Stimulated activated CD8-positive, alpha-beta memory T cell treated with anti-CD3 and anti-CD28 coated beads, Interleukin-12 subunit alpha, Interleukin-12 subunit beta, amount 100 ng/mL, for 1 hour (primary cell): ENCODE results near the gene UBA52.
"Not testable (repeated sequence)": the region's sequence is repeated elsewhere in the genome, so short reads cannot be mapped to it uniquely, and the experiment has no call there.

ENCODE experiments used
- DNase-seq: peaks from one replicate; pipeline ENCODE4 v3.0.0-alpha.2; 2020; ENCODE audit warnings: low read depth

UBA52 gene

DNA sequence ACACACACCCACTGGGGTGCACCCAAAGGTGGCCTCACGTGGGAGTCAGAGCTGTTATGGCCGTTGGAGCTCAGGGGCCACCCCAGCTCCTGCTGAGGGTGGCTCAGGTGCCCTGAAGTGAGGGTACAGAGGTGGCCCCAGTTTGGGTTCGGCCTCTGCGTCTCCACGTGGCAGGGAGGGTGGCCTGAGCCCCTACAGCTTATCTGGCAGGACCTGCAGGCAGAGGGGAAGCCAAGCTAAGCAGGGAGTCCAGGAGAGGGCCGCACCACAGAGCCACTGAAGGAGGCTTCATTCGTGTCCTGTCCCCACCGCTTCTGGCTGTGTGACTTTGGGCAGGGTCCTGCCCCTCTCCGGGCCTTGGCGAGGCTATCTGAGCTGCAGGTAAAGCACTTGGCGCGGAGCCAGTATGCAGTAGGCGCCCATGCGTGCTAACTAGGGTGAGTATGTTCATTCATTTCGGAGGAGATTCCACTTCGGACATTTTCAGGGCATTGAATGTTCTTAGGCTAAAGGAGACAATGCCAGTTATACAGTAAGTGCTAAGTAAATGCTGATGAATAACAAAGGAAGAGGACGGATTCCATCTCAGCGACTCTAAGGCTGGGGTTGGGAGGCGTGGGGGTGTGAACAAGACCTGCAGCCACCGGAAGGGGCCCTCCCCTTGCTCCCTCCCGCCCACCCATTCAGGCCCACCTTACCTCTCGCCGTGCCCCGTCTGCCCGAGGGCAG, 21.9 kb downstream of the UBA52 start:
- DNase-seq, result no peak

DNA sequence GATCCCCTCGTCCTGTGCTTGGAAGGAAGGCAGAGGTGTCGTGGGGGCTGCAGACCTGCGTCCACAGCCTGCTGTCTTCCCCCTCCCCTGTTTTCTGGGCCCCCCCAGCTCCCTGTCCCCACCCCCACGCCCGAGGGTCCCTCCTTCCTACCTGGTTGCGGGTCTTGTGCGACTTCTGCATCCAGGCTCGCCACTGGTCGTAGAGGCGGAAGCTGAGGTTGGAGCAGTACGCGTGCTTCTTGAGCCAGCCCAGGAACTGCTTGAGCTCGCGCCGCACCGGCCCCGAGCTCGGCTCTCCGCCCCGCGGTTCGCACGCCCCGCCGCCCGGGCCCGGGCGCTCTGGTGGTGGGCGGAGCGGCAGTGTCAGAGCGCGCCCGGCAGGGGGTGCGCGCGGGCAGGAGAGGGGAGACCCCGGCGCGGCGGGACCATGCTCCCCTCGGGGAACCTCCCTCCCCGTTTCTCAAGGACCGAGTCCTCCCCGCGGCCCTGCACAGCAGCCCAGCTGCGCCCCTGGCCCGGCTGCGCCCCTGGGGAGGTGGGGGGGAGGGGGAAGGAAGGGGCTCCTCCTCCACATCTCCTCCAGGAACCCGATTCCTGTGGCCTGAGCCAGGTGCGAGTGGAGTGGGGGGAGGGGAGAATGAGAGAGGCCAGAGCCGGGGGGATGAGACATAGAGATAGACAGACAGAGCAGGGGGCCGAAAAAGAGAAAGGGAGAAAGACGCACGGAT, 22.6 kb downstream of the UBA52 start:
- DNase-seq, result peak; percentile 66

DNA sequence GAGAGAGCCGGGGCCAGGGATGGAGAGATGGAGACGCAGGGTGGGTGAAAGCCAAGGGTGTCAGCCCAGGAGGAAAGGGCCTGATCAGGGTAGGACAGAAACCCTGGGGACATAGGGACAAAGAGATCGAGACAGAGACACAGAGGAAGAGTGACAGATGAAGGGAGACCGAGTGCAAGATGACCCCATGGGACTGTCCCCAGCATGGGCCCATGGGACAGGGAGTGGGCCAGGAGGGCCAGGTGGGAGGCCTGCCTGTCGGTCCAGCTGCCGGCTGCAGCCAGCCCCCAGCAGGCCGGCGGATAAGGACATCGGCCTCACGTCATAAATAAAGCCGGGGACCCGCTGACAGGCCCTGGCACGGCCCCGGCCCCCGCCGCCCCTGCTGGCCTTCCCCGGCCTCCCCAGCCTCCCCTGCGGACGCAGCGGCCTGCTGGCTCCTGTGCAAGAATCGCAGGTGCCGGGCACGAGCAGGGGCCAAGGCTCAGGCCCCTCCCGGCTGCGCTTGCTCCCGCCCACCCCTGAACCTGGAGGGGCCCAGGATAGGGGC, 23.2 kb downstream of the UBA52 start:
- DNase-seq, result no peak

DNA sequence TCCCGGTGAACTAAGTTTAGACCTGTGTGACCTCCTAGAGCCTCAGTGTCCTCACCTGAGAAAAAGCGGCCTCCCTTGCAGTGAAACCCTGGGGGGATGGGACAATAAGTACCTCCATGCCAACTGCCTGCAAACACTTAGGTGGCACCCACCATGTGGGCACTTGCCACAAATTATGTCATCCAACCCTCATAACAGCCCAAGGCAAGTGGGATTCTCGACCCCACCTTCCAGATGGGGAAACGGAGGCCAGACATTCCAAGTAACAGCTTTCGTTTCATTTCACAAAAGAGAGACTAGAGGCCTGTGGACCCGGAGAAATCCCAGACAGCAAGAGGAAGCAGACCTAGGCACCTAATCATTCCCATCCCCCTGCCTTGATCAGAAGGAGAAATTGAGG, 23.8 kb downstream of the UBA52 start:
- no peak for DNase-seq

DNA sequence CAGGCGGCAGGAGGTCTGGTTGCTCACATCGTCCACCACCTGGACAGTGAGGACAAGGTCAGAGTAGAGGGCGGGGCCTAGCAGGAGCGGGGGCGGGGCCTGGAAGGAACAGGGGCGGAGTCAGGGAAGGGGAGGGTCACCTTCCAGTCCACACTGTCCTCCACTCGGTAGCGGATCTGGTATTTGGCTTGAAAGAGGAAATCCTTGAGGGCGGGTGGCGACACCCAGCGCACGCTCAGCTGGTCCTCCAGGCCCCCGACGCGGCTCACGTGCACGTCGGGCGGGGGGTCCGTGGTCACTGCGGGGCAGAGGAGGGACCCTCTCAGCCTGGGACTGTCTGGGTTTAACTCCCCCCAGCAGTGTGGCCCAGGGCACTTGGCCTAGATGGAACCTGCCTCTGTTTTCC, 25.1 kb downstream of the UBA52 start:
- no peak for DNase-seq

DNA sequence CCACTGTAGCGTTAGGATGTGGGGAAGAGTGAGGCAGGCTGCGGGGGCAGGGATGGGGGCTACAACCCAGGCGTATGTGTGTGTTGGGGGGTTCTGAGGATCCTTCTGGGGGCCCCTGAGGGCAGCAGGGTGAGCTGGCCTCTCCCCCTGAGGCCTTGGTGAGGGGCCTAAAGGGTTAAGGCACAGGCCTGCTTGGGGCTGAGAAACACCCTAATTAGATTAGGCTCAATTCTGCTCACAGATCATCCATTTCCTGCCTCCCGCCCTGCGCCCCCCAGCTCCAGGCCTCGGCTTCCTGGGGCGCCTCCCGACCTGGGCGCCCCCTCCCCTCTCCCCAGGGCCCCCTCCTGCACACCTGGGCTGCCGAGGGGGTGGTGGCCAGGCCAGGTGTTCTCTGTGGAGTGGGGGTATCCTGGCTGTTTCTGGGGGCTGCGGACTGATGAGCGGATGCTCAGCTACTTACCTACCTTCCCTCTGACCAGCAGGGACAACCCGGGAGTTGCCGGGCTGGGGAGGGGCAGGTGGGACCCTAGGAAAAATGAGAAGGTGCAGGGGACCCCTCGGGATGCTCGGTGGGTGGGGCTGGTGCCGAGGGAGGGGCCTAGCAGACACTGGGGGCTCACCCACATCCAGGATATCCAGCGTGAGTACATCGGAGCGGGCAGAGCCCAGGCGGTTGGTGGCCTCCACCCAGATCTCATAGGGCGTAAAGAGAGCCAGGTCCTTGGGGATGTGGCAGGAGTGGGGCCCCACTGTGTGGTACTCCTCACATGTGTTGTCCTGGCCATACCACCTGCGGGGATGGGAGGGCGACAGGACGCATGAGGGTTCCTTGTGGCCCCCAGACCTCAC, 26.4 kb downstream of the UBA52 start:
- no peak for DNase-seq

DNA sequence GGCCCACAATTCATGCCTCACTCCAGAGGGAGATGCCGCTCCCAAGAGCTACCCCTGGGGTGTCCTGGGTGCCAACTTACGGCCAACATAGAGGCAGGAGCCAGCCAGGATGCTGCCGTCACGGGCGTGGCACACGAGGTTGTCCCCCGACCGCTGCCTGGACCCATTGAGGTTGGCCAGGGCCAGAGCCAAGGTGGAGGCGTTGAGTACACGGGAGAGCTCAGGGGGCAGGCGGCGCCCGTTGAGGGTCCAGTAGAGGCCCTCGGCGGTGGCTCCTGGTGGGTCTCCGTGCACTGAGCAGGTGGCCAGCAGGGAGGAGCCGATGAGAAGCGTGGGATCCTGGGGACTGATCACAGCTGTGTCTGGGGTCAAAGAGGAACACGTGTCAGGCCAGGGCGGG, 27.8 kb downstream of the UBA52 start:
- no peak for DNase-seq

DNA sequence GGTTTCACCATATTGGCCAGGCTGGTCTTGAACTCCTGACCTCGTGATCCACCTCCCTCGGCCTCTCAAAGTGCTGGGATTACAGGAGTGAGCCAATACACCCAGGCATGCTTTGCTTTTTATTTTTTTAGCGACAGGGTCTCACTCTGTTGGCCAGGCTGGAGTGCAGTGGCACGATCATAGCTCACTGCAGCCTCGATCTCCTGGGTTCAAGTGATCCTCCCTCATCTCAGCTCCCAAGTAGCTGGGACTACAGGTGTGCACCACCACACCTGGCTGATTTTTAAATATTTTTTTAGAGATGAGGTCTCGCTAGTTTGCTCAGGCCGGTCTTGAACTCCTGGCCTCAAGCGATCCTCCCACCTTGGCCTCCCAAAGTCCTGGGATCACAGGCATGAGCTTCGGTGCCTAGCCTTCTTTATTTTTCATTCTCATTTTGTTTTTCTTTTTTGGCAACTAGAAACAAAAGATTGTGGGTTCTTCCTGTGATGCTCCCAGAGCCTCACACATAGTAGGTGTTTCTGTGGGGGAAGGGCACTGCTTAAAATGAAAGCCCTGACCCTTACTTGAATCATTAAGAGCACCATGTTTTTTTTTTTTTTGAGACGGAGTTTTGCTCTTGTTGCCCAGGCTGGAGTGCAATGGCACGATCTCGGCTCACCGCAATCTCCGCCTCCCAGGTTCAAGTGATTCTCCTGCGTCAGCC, 29.2 kb downstream of the UBA52 start:
- DNase-seq, result not testable (repeated sequence)

DNA sequence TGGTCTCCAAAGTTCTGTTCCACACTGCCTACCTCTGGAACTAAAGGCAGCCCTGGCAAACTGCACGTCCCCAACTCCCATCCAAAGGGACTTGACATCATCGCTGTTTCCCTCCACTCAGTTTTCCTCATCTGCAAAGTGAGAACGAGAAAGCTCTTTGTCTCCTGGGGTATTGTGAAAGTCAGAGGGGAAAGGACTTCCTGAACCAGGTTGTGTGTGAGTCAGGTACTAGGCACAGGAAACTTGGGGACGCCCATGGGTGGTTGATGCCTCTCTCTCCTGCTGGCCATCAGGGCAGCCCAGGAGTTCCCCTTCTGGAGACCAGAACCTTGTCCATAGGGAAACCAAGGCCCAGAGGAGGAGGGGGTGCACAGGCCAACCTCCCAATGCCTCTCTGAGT, 30.2 kb downstream of the UBA52 start:
- DNase-seq, result no peak

DNA sequence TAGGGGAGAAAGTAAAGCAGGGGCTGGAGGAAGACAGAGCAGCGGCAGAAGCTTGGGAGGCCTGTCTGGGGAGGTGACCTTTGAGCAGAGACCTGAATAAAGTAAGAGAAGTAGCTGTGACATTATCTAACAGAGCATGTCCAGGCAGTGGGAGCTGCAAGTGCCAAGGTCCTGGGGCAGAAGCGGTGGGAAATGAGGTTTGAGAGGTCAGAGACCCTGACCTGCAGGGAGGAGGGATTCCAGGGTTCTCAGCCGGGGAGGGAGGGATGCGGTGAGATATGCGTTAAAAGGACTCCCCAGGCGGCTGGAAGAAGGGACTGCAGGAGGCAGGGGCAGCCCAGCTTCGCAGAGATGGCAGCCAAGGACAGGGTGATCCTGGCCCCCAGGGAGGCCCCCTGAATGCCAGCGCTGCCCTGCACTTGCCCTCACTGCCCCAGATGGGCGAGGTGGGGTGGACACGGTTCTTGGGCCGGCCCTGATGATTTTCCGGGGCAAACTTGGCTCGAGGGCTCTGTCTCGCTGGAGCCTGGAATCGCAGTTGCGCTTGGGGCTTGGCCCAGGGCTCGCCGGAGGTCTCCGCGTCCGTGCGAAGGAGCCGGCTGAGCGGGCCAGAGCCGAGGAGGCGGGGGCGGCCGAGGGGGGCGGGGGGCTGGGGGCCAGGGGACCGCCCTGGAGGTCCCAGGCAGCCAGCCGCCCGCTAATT, 31.7 kb downstream of the UBA52 start:
- no peak for DNase-seq

DNA sequence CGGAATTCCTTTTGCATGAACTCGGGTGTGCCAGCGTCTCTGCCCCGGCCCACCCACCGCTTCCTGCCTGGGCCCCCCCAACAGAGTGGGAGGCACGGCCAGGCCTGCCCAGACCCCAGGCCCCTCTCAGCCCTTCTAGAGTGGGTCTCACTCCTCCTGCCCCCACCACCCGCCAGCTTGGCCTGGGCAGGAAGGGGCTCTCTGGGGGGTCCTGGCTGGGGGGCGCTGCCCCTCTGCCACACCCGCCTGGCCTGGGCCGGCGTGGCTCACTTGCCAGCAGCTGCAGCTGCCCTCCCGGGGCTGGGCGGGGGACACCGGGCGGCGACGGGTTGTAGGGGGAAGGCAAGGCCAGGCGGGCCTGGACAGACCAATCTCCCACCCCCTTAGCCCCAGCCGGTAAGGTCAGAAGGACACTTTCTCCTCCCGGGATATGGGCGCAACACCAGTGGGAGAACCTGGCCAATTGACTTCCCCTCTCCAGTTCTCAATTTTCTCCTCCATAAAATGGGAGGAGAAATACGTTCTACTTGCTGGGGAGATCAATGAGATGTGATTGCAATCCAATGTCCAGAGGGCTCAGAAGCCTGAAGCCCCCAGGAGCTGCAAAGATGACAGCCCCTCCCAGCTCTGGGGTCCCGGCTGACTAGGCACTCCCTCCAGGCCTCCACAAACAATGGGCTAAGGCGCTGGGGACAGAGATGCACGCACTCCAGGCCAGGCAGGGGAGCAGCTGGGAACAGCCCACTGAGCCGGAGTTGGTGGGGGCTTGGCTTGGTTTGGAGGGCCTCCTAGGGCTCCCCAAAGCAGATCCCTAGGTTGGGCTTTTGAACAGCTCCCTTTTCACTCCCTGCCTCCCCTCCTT, 32.5 kb downstream of the UBA52 start:
- DNase-seq, result no peak

DNA sequence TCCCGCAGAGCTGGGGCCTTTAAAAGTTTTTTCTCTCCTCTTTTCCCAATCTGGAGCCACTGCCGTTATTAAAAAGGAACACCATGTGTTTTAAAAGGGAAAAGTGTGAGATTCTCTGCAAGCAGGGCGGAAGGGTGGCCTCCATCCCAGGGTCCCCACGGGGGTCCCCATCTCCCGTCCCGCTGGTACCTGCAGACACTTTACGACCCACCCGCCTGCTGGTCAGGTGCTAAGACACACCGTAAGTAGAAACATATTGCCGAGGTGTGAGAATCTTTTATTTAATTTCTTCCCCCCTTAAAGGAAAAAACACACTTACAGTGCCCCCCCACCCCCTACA, 33.1 kb downstream of the UBA52 start:
- no peak for DNase-seq

DNA sequence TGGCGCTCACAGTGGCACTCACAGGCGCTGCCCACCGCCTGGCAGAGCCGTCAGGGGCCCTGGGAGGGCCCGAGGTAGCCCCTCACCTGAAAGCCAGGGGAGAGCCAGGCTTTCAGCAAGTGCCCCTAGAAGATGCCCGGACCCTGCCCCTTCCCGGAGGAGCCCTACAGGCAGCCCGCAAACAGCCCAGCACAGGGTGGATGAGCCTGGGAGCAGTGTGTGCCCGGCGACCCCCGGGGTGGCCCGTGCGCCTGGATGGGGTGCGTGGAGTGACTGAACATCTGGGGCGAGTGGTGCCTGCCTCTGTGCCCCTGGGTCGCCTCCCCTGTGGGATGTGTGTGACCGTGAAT, 33.5 kb downstream of the UBA52 start:
- DNase-seq, result no peak

DNA sequence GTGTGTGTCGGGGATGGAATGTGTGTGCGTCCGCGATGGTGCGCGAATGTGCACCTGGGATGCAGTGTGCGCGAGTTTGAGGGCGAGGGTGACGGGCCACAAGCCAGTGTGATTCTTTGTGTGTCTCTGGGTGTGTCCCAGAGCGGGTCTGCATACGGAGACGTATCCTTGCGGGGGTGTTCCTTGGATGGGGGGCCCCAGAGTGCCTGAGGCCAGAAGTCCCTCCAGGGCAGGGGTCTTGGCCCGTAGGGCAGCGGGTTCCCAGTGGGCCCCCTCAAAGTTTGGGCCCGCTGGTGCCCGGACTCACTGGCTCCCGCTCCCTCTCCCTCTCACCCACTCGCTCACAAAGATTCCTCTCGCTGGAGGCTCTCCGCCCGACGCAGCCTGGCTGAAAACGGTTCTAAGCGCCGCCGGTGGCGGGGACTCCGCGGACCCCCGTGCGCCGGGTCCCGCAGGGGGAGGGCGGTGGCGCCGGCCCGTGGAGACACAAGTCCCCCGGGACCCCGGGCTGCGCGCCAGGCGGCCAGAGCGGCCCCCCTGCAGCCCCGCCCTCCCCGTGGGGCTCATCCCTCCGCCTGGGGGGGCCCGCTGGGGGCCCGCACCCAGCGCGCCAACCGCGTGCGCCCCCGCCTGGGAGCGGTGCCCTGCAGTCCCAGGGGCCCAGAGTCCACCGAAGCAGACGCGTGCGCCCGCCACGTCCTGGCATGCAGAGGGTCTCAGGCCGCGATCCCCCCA, 34.1 kb downstream of the UBA52 start:
- no peak for DNase-seq

DNA sequence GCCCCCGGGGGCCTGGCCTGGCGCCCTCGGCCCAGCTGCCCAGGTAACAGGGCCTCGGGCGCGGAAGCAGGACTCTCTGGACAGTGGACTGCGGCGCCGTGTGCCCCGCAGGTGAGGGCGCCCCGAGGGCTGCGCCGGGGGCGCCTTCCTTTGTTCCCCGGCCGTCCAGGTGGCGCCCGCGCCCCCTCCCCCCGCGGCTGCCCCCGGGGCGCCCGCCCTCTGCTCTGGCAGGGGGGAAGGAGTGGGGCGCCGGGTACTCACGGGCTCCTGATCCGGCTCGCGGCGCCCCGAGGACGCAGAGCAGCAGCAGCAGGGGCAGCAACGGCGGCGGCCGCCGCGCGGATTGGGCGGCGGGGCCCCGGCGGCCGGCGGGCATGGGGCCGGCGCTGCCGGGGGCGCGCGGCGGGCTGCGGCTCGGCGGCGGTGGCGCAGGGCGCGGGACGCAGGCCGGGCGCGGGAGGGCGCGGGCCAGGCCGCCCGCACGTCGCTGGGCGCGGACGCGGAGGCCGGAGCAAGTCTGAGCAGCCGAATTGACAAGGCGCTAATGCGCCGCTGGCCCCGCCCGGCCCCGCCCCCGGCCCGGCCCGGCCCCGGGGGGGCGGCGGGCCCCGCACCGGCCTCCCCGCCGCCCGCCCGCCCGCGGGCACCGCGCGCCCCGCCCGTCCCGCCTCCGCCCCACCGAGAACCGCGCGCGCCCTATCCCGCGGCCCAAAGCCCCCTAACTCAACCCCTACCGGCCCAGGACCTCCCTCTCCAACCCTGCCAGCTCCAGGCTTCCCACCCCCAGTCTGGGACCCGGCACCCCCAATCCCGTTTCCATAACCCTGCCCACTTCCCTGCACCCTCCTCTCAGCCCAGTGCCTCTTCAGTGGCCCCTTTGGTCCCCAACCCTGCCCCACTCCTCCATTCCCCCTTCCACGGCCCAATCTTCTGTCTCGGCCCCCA, 34.9 kb downstream of the UBA52 start, which contains the start of gene CRLF1:
TSS of gene CRLF1 (minus strand) at position 519 of the 945 bp plus-strand sequence. CDS start at position 376, 143 bp downstream.
- DNase-seq, result no peak

DNA sequence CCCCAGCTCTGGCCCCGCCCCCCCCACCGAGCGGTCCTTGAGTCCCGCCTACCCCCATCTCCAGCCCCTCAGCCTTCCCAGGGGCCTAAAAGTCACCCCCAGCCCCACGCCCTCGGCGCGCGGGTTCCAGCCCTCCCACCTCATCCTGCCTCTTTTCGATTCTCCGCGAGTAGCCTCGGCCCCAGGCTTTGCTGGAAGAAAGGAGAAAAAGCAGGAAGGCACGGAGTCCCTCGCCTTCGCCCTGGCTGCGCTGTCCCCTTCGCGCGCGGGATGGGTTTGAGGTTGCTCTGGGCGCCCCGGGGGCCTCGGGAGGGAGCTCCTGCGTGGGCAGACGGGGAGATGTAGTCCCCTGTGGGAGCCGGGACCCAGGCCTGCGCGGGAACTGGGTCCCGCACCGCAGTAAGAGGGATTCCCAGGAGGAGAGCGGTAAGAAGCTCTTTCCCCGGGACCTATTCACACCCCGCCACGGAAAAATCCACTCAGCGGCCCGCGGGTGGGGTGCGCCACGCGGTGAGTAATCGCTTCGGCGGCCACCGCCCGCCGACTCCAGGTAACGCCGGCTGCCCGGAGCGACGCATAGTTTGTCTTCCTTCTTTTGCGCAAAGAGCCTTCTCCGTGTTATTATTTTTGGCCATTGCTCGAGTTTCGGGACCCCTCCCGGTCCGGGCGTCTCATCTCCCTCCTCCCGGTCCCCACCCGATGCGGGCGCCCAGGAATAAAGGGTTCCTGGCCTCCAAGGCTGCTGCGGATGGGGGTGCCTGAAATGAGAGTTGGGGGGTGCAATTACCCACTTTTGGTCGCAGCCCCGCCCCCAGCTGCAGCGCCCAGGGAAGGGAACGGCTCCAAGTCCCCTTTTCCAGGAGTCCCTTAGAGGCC, 35.8 kb downstream of the UBA52 start:
- DNase-seq, result no peak

DNA sequence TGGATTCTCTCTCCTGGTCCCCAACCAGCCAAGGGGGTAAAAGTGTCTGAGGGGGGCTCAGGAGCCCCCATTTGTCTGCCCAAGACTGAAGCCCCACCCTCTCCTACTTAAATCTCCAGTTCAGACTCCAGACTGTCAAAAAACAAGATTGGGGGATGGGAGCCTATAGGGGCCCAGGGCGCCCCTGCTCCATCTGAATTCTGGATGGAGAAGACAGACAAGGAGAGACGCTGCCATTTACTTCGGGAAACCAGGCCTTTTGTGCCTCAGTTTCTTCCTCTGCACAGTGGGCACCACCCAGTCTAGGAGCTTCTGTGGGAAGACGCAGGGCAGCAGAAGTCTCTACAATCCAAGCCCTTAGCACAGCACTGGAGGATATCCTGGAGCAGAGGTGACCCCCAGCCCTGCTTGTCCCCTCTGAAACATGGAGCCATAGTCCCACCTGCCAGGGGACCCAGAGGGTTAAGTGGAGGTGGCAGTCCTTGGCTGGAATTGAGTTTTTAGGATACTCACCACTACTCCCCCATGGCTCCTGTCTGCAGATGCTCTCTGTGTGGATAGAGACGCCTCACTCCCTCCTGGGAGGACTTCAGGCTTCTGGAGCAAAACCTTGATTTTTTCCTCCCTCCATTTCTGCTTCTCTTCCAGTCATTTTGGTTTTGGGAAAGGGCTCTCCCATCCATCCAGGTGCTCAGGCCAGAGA, 36.6 kb downstream of the UBA52 start:
- no peak for DNase-seq
